ENCODE results near the gene FCHSD2.

- TF ChIP-seq POLR2AphosphoS5 (IDR thresholded peaks at IDR 0.05; ENCODE audit: low read depth, low read length), result no peak
- TF ChIP-seq CHD7 (IDR thresholded peaks at IDR 0.05; ENCODE audit: insufficient replicate concordance, low read length), result no peak
- TF ChIP-seq HDAC2 (IDR thresholded peaks at IDR 0.05; ENCODE audit: borderline replicate concordance in 1 of 2, low read depth in 2 of 2, low read length in 2 of 2), result no peak
- TF ChIP-seq NRF1 (IDR thresholded peaks at IDR 0.05; ENCODE audit: low read depth, low read length), result no peak
- no peak for TF ChIP-seq GTF2F1 (IDR thresholded peaks at IDR 0.05; ENCODE audit: borderline replicate concordance, low read depth, low read length)
- peak in 1 of 3 experiments; percentile 29; a peak in 1 of 4 replicates for TF ChIP-seq CTCF (IDR thresholded peaks at IDR 0.05; ENCODE audit: control extremely low read depth in 1 of 3, insufficient read depth in 1 of 3, low read depth in 1 of 3, low read length in 3 of 3)
- TF ChIP-seq POLR2A (IDR thresholded peaks at IDR 0.05; ENCODE audit: control extremely low read depth in 1 of 2, low read depth in 2 of 2, low read length in 2 of 2), result no peak
- no peak for TF ChIP-seq EP300 (IDR thresholded peaks at IDR 0.05; ENCODE audit: borderline replicate concordance in 1 of 2, low read depth in 2 of 2, low read length in 2 of 2)
- no peak for TF ChIP-seq ATF2 (IDR thresholded peaks at IDR 0.05; ENCODE audit: low read length)
- no peak for TF ChIP-seq TAF1 (IDR thresholded peaks at IDR 0.05; ENCODE audit: low read depth, low read length)
- no peak for TF ChIP-seq SP1 (IDR thresholded peaks at IDR 0.05; ENCODE audit: low read depth, low read length)
- TF ChIP-seq MAFK (IDR thresholded peaks at IDR 0.05; ENCODE audit: low read depth, low read length), result no peak
- no peak for TF ChIP-seq YY1 (IDR thresholded peaks at IDR 0.05; ENCODE audit: low read depth, low read length)
Observed at GRCh38 chr11:72924568-72925190, 217.4 kb downstream of the FCHSD2 start.
